ENCODE data around the gene ADGRL3.

DNA sequence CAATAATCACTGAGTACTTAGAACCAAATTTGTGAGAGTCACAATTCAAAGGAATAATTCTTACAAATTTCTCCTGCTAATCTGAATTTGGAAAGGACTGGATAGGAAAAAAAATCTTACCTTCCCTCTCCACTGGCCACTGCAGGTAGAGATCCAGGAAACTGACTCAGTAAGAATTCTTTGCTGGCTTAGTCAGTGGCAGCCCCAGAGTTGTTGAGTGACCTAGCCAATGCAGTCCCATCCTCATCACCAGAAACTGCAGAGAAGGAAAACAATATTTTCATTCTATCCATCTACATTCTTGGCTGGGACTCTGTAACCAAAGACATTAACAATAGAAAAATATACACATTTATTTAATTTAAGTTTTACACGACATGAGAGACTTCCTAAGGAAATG lies 572.0 kb downstream of the ADGRL3 start:
- TF ChIP-seq, protein P1, sequence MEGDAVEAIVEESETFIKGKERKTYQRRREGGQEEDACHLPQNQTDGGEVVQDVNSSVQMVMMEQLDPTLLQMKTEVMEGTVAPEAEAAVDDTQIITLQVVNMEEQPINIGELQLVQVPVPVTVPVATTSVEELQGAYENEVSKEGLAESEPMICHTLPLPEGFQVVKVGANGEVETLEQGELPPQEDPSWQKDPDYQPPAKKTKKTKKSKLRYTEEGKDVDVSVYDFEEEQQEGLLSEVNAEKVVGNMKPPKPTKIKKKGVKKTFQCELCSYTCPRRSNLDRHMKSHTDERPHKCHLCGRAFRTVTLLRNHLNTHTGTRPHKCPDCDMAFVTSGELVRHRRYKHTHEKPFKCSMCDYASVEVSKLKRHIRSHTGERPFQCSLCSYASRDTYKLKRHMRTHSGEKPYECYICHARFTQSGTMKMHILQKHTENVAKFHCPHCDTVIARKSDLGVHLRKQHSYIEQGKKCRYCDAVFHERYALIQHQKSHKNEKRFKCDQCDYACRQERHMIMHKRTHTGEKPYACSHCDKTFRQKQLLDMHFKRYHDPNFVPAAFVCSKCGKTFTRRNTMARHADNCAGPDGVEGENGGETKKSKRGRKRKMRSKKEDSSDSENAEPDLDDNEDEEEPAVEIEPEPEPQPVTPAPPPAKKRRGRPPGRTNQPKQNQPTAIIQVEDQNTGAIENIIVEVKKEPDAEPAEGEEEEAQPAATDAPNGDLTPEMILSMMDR (IDR thresholded peaks at IDR 0.05) = no peak
- TF ChIP-seq POLR2A (IDR thresholded peaks at IDR 0.05) = no peak
- no peak for TF ChIP-seq POLR2AphosphoS5 (IDR thresholded peaks at IDR 0.05)
- no peak for TF ChIP-seq EP300 (IDR thresholded peaks at IDR 0.05)
